Measurements from ENCODE around the gene NPAT.

The NPAT gene

GRCh38 chr11:108204929-108205499, 17.4 kb downstream of the NPAT start:
- H2BK12ac ChIP-seq (ENCODE audit: low read length): no peak overlapping the region
- H3K9me3 ChIP-seq (replicated peaks in 1 of 2; ENCODE audit: control insufficient read depth in 2 of 2, insufficient read depth in 1 of 2, low read depth in 1 of 2, low read length in 2 of 2): peaks cover 16 to 44% of the 10 kb centered on the region in 2 donors
- no peaks in the 10 kb centered on the region for H3K79me1 ChIP-seq (ENCODE audit: low read depth, low read length)
- no CpG with 5 or more reads among the region's 4 CpGs for WGBS, 2 donors (ENCODE audit: extremely low coverage in 2 of 2, insufficient read length in 2 of 2, insufficient replicate concordance in 1 of 2)
- no peak overlapping the region for H3K9ac ChIP-seq (ENCODE audit: low read depth, low read length, poor library complexity)
- H2AK5ac ChIP-seq (ENCODE audit: low read depth, low read length): no peak overlapping the region
- no peak overlapping the region for H4K8ac ChIP-seq (ENCODE audit: low read depth, low read length)
- H4K91ac ChIP-seq (ENCODE audit: low read depth, low read length, poor library complexity): no peak overlapping the region
- H3K27me3 ChIP-seq (ENCODE audit: control insufficient read depth in 3 of 3, insufficient read depth in 3 of 3, low read depth in 1 of 3, low read length in 3 of 3): no peaks in the 10 kb centered on the region
- H3K27ac ChIP-seq (replicated peaks; ENCODE audit: low read length): no peak overlapping the region
- no peak overlapping the region for H3K14ac ChIP-seq (ENCODE audit: low read length)
- no peak overlapping the region for H2BK5ac ChIP-seq (ENCODE audit: low read length)
- H2BK120ac ChIP-seq (ENCODE audit: low read depth, low read length): no peak overlapping the region
- no peak overlapping the region for H3K4me2 ChIP-seq (ENCODE audit: insufficient read depth, low read length, poor library complexity, severe bottlenecking)
- no peak overlapping the region for H2BK15ac ChIP-seq (ENCODE audit: low read length)
- no peaks in the 10 kb centered on the region for H3K4me1 ChIP-seq (ENCODE audit: control insufficient read depth in 2 of 2, insufficient read depth in 1 of 2, low read depth in 1 of 2, low read length in 2 of 2)
- H3K4ac ChIP-seq (ENCODE audit: low read length): no peak overlapping the region
- H2AFZ ChIP-seq (ENCODE audit: low read length): no peak overlapping the region
- H3K23ac ChIP-seq (ENCODE audit: low read depth, low read length, poor library complexity): no peak overlapping the region
- H3K18ac ChIP-seq (ENCODE audit: low read length): no peak overlapping the region
- DNase-seq (ENCODE audit: low spot score): no peak
- no peak overlapping the region for H3K4me3 ChIP-seq (ENCODE audit: low read length in 2 of 2)
- peaks cover 26 to 96% of the 10 kb centered on the region in 2 donors for H3K36me3 ChIP-seq (replicated peaks in 1 of 2; ENCODE audit: control insufficient read depth in 2 of 2, insufficient read depth in 2 of 2, low read length in 2 of 2)

DNA sequence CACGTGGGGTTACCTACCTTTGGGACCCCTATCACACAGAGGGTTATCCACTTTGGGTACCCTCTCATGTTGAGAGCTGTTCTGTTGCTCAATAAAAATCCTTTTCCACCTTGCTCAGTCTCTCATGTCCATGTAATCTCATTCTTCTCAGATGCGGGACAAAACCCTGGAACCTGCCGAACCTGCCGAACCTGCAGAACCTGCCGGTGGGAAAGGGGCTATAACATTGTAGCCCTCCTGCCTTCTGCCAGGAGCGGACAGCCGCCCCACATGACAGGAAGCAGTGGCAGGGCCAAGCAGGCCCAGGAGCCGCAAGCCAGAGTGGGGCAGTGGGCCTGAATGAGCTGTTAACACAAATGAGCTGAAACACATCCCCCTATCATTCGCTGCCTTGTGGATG, 18.1 kb downstream of the NPAT start:
- no peak overlapping the region for H2BK5ac ChIP-seq (ENCODE audit: low read length)
- no CpG with 5 or more reads among the region's 9 CpGs for WGBS, 2 donors (ENCODE audit: extremely low coverage in 2 of 2, insufficient read length in 2 of 2, insufficient replicate concordance in 1 of 2)
- H3K4me2 ChIP-seq (ENCODE audit: insufficient read depth, low read length, poor library complexity, severe bottlenecking): no peak overlapping the region
- H3K14ac ChIP-seq (ENCODE audit: low read length): no peak overlapping the region
- no peak overlapping the region for H3K4ac ChIP-seq (ENCODE audit: low read length)
- H3K9me3 ChIP-seq (replicated peaks in 1 of 2; ENCODE audit: control insufficient read depth in 2 of 2, insufficient read depth in 1 of 2, low read depth in 1 of 2, low read length in 2 of 2): peaks cover 16 to 42% of the 10 kb centered on the region in 2 donors
- H3K18ac ChIP-seq (ENCODE audit: low read length): peak overlapping the region; percentile 23
- H3K9ac ChIP-seq (ENCODE audit: low read depth, low read length, poor library complexity): no peak overlapping the region
- H2BK120ac ChIP-seq (ENCODE audit: low read depth, low read length): no peak overlapping the region
- no peak overlapping the region for H2AK5ac ChIP-seq (ENCODE audit: low read depth, low read length)
- no peak overlapping the region for H2BK12ac ChIP-seq (ENCODE audit: low read length)
- no peak overlapping the region for H3K4me3 ChIP-seq (ENCODE audit: low read length in 2 of 2)
- H3K27me3 ChIP-seq (ENCODE audit: control insufficient read depth in 3 of 3, insufficient read depth in 3 of 3, low read depth in 1 of 3, low read length in 3 of 3): no peaks in the 10 kb centered on the region
- H3K23ac ChIP-seq (ENCODE audit: low read depth, low read length, poor library complexity): no peak overlapping the region
- no peak overlapping the region for H2AFZ ChIP-seq (ENCODE audit: low read length)
- H2BK15ac ChIP-seq (ENCODE audit: low read length): no peak overlapping the region
- peaks cover 26 to 96% of the 10 kb centered on the region in 2 donors for H3K36me3 ChIP-seq (replicated peaks in 1 of 2; ENCODE audit: control insufficient read depth in 2 of 2, insufficient read depth in 2 of 2, low read length in 2 of 2)
- no peaks in the 10 kb centered on the region for H3K4me1 ChIP-seq (ENCODE audit: control insufficient read depth in 2 of 2, insufficient read depth in 1 of 2, low read depth in 1 of 2, low read length in 2 of 2)
- H4K8ac ChIP-seq (ENCODE audit: low read depth, low read length): no peak overlapping the region
- peaks cover 2% of the 10 kb centered on the region for H3K79me1 ChIP-seq (ENCODE audit: low read depth, low read length)
- H4K91ac ChIP-seq (ENCODE audit: low read depth, low read length, poor library complexity): no peak overlapping the region
- no peak for DNase-seq (ENCODE audit: low spot score)
- H3K27ac ChIP-seq (replicated peaks; ENCODE audit: low read length): no peak overlapping the region

GRCh38 chr11:108203075-108203474, 19.4 kb downstream of the NPAT start:
- H3K23ac ChIP-seq (ENCODE audit: low read depth, low read length, poor library complexity): no peak overlapping the region
- no peak overlapping the region for H2BK15ac ChIP-seq (ENCODE audit: low read length)
- no peak overlapping the region for H2BK12ac ChIP-seq (ENCODE audit: low read length)
- no peak overlapping the region for H2AFZ ChIP-seq (ENCODE audit: low read length)
- peaks cover 29 to 96% of the 10 kb centered on the region in 2 donors for H3K36me3 ChIP-seq (replicated peaks in 1 of 2; ENCODE audit: control insufficient read depth in 2 of 2, insufficient read depth in 2 of 2, low read length in 2 of 2)
- no peak overlapping the region for H3K4me3 ChIP-seq (ENCODE audit: low read length in 2 of 2)
- H4K91ac ChIP-seq (ENCODE audit: low read depth, low read length, poor library complexity): no peak overlapping the region
- no peaks in the 10 kb centered on the region for H3K27me3 ChIP-seq (ENCODE audit: control insufficient read depth in 3 of 3, insufficient read depth in 3 of 3, low read depth in 1 of 3, low read length in 3 of 3)
- no peak overlapping the region for H2BK120ac ChIP-seq (ENCODE audit: low read depth, low read length)
- H3K9ac ChIP-seq (ENCODE audit: low read depth, low read length, poor library complexity): no peak overlapping the region
- no peak for DNase-seq (ENCODE audit: low spot score)
- no peak overlapping the region for H3K27ac ChIP-seq (replicated peaks; ENCODE audit: low read length)
- no peak overlapping the region for H3K18ac ChIP-seq (ENCODE audit: low read length)
- H3K14ac ChIP-seq (ENCODE audit: low read length): no peak overlapping the region
- no CpG with 5 or more reads among the region's 2 CpGs for WGBS, 2 donors (ENCODE audit: extremely low coverage in 2 of 2, insufficient read length in 2 of 2, insufficient replicate concordance in 1 of 2)
- H3K4ac ChIP-seq (ENCODE audit: low read length): no peak overlapping the region
- no peak overlapping the region for H2BK5ac ChIP-seq (ENCODE audit: low read length)
- peaks cover 9% of the 10 kb centered on the region for H3K79me1 ChIP-seq (ENCODE audit: low read depth, low read length)
- no peak overlapping the region for H2AK5ac ChIP-seq (ENCODE audit: low read depth, low read length)
- H3K9me3 ChIP-seq (replicated peaks in 1 of 2; ENCODE audit: control insufficient read depth in 2 of 2, insufficient read depth in 1 of 2, low read depth in 1 of 2, low read length in 2 of 2): peaks cover 16 to 42% of the 10 kb centered on the region in 2 donors
- no peak overlapping the region for H4K8ac ChIP-seq (ENCODE audit: low read depth, low read length)
- no peaks in the 10 kb centered on the region for H3K4me1 ChIP-seq (ENCODE audit: control insufficient read depth in 2 of 2, insufficient read depth in 1 of 2, low read depth in 1 of 2, low read length in 2 of 2)
- no peak overlapping the region for H3K4me2 ChIP-seq (ENCODE audit: insufficient read depth, low read length, poor library complexity, severe bottlenecking)

DNA sequence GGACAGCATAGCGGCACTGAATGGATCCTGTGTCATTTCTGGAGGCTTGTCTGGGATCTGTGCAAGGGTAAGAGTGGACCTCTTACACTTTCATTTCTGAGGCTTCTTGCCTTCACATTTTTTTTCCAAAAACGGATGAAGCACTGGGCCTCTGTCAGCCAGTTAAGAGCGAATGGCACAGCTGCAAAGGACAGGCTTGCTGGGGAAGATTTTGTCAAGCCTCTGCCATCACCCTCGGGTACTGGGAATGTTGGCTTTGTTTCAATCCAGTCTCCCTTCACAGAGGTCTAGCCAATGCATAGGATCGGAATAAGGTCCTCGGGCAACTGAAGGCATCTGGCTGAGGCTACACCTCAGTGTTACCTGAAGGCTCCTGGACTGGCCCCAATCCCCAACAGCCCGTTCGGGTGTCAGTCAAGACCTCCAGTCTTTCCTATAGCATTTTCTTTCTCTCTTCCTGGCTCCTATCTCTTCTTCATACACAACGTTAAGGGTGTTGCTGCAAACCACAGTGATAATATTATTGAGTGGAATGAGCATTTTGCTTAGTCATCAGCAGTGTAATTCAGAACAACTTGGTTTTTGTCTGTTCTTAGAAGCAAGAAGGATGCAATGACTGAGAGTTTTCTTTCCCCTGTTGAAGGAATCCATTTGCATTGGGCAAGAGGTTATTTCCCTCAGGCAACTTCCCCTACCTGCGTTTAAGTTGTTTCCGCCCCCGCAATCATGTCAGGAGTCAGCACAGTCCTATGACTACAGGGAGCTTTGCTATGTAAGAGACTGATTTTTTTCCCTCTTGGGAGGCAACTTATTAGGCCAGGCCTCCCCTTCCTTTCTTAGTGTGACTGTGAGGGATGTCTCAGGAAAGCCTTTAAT, 22.8 kb downstream of the NPAT start:
- no peak overlapping the region for H2BK5ac ChIP-seq (ENCODE audit: low read length)
- H3K36me3 ChIP-seq (replicated peaks in 1 of 2; ENCODE audit: control insufficient read depth in 2 of 2, insufficient read depth in 2 of 2, low read length in 2 of 2): peaks cover 16 to 96% of the 10 kb centered on the region in 2 donors
- no peak overlapping the region for H3K4ac ChIP-seq (ENCODE audit: low read length)
- no peak overlapping the region for H3K9ac ChIP-seq (ENCODE audit: low read depth, low read length, poor library complexity)
- H2BK120ac ChIP-seq (ENCODE audit: low read depth, low read length): no peak overlapping the region
- no peak overlapping the region for H2AK5ac ChIP-seq (ENCODE audit: low read depth, low read length)
- peaks cover 3 to 11% of the 10 kb centered on the region in 2 donors for H3K9me3 ChIP-seq (replicated peaks in 1 of 2; ENCODE audit: control insufficient read depth in 2 of 2, insufficient read depth in 1 of 2, low read depth in 1 of 2, low read length in 2 of 2)
- no peak overlapping the region for H3K27ac ChIP-seq (replicated peaks; ENCODE audit: low read length)
- no peak overlapping the region for H4K91ac ChIP-seq (ENCODE audit: low read depth, low read length, poor library complexity)
- H3K14ac ChIP-seq (ENCODE audit: low read length): no peak overlapping the region
- peak overlapping the region; percentile 33 for H3K18ac ChIP-seq (ENCODE audit: low read length)
- H4K8ac ChIP-seq (ENCODE audit: low read depth, low read length): no peak overlapping the region
- no peaks in the 10 kb centered on the region for H3K27me3 ChIP-seq (ENCODE audit: control insufficient read depth in 3 of 3, insufficient read depth in 3 of 3, low read depth in 1 of 3, low read length in 3 of 3)
- H2BK15ac ChIP-seq (ENCODE audit: low read length): no peak overlapping the region
- DNase-seq (ENCODE audit: low spot score): no peak
- H2BK12ac ChIP-seq (ENCODE audit: low read length): no peak overlapping the region
- no CpG with 5 or more reads among the region's 12 CpGs for WGBS, 2 donors (ENCODE audit: extremely low coverage in 2 of 2, insufficient read length in 2 of 2, insufficient replicate concordance in 1 of 2)
- H3K4me3 ChIP-seq (ENCODE audit: low read length in 2 of 2): no peak overlapping the region
- no peak overlapping the region for H3K4me2 ChIP-seq (ENCODE audit: insufficient read depth, low read length, poor library complexity, severe bottlenecking)
- H3K79me1 ChIP-seq (ENCODE audit: low read depth, low read length): peaks cover 9% of the 10 kb centered on the region
- H2AFZ ChIP-seq (ENCODE audit: low read length): no peak overlapping the region
- no peak overlapping the region for H3K23ac ChIP-seq (ENCODE audit: low read depth, low read length, poor library complexity)
- no peaks in the 10 kb centered on the region for H3K4me1 ChIP-seq (ENCODE audit: control insufficient read depth in 2 of 2, insufficient read depth in 1 of 2, low read depth in 1 of 2, low read length in 2 of 2)

Data from neuronal stem cell (in vitro differentiated cells).